Testis (tissue), 3 donors: ENCODE data around the gene ESR2. TPM values are rescaled to one million over a fixed set of nuclear protein-coding genes. Genes with fewer than 3 reads are reported as not detected.

Experiments used
- DNase-seq: peaks from one replicate; pipeline ENCODE4 v3.0.0-alpha.2; 2019
- H3K27ac ChIP-seq, 2 donors: fragments of 200-600 bp; sonication (generic); one replicate each; pipeline ENCODE4 v1.5.1; 2019
- H3K27me3 ChIP-seq: fragments of 200-600 bp; sonication (generic); one replicate; pipeline ENCODE4 v1.5.1; 2019
- H3K36me3 ChIP-seq: fragments of 200-600 bp; sonication (generic); one replicate; pipeline ENCODE4 v1.5.1; 2017; ENCODE audit warnings: low read depth; ENCODE audit errors: missing control alignments
- H3K4me1 ChIP-seq: fragments of 200-600 bp; sonication (generic); one replicate; pipeline ENCODE4 v1.5.1; 2019
- H3K4me3 ChIP-seq, 2 donors: fragments of 200-600 bp; sonication (generic); one replicate each; pipeline ENCODE4 v1.5.1; 2017 to 2019
- H3K9me3 ChIP-seq: fragments of 200-600 bp; sonication (generic); one replicate; pipeline ENCODE4 v1.5.1; 2017
- CTCF ChIP-seq, 3 experiments: fragments of 450-650 bp in 2 of 3; fragments of 200-600 bp in 1 of 3; sonication (generic) in 1 of 3; IDR thresholded peaks; one replicate each; pipeline ENCODE4 v1.5.1; 2016 to 2019; ENCODE audit warnings: antibody characterized with exemption in 3 of 3, mild to moderate bottlenecking in 2 of 3, moderate library complexity in 1 of 3
- POLR2A ChIP-seq: fragments of 450-650 bp; IDR thresholded peaks from one replicate; pipeline ENCODE4 v1.6.1; 2017; ENCODE audit warnings: antibody characterized with exemption, mild to moderate bottlenecking, moderate library complexity
- whole genome bisulfite sequencing, 2 donors: methylation state at CpG; one replicate each; pipeline ENCODE4 v1.1.5; 2018; 5-methylcytosine and 5-hydroxymethylcytosine counted together
- intact Hi-C: fragments of 100-400 bp; cut with DNase I; formaldehyde crosslinking; loops from one replicate; pipeline ENCODE4 v1.15.1; 2023; ENCODE audit warnings: low total_unique reads
- polyA plus RNA-seq: library from polyadenylated mRNA; stranded (reverse); fragments of 350-450 nt; fragmentation: Illumina TruSeq; extraction: RNeasy Lipid Tissue Mini Kit (QIAGEN cat#74804); gene quantifications from one replicate; pipeline ENCODE4 v1.2.3, GENCODE V29; 2014; ENCODE audit warnings: low read depth, low replicate concordance; ENCODE audit not compliant: insufficient read depth
- total RNA-seq, 2 donors: library from RNA; depleted of rRNA; stranded (reverse); fragments of >200 nt; gene quantifications; one replicate each; pipeline ENCODE4 v1.2.3, GENCODE V29; 2016

ESR2 gene
- total and polyA plus RNA-seq, 3 donors from 2014 or later = 17.2 to 33.3 (median 19.8) TPM

DNA sequence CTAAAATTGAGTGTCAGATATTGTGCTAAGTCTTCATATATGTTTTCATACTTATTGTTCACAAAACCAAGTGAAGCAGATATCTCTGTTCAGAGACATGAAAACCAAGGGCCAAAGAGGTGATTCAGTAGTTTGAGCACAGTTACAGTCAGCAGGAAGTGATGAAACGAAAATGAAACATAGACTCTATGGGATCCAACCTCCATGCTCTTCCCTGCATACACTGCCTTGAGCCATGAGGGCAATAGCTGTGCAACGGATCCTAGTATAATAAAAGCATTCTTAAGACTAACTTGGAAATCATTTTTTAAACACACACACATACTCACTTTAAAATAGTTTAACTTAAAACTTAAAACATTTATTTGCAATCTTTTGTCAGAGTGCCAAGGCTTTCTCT, 27.9 kb downstream of the ESR2 start:
- intact Hi-C loops = no loop called here
- H3K9me3 ChIP-seq = no peaks in the 10 kb centered on the region
- H3K27me3 ChIP-seq = no peaks in the 10 kb centered on the region
- no peaks in the 10 kb centered on the region for H3K4me1 ChIP-seq
- no peak for DNase-seq
- no peaks in the 10 kb centered on the region for H3K36me3 ChIP-seq
- no peak overlapping the region for H3K27ac ChIP-seq
- H3K4me3 ChIP-seq = no peak overlapping the region
- WGBS, 2 donors = 72 to 74% methylated on average over 2 of the region's 2 CpGs
- TF ChIP-seq POLR2A (no peak), CTCF (IDR thresholded peaks at IDR 0.05) (no peak)

- H3K27ac ChIP-seq = no peak overlapping the region
- TF ChIP-seq POLR2A (no peak), CTCF (IDR thresholded peaks at IDR 0.05) (no peak)
- intact Hi-C loops = no loop called here
- no peaks in the 10 kb centered on the region for H3K4me1 ChIP-seq
- H3K4me3 ChIP-seq = no peak overlapping the region
- H3K27me3 ChIP-seq = no peaks in the 10 kb centered on the region
- DNase-seq = no peak
- H3K9me3 ChIP-seq = no peaks in the 10 kb centered on the region
- WGBS, 2 donors = 100% methylated on average over 1 of the region's 1 CpG
- no peaks in the 10 kb centered on the region for H3K36me3 ChIP-seq
These were observed 28.9 kb downstream of the ESR2 start for GRCh38 chr14:64265222-64265621.

- Histone ChIP-seq H3K4me3 (no peak overlapping the region), H3K9me3 (no peaks in the 10 kb centered on the region), H3K36me3 (no peaks in the 10 kb centered on the region), H3K4me1 (peaks cover 3% of the 10 kb centered on the region), H3K27ac (no peak overlapping the region), H3K27me3 (no peaks in the 10 kb centered on the region)
- WGBS, 2 donors = 84 to 89% methylated on average over 21 of the region's 21 CpGs
- TF ChIP-seq CTCF (IDR thresholded peaks at IDR 0.05) = no peak
- no peak for TF ChIP-seq POLR2A
- DNase-seq = no peak
- intact Hi-C loops = no loop called here
These were observed 33.8 kb downstream of the ESR2 start for GRCh38 chr14:64260418-64260817.

GRCh38 chr14:64255756-64256155, 38.4 kb downstream of the ESR2 start:
- intact Hi-C loops = no loop called here
- Histone ChIP-seq H3K36me3 (no peaks in the 10 kb centered on the region), H3K4me3 (no peak overlapping the region), H3K4me1 (peaks cover 3% of the 10 kb centered on the region), H3K27me3 (no peaks in the 10 kb centered on the region), H3K27ac (no peak overlapping the region), H3K9me3 (no peaks in the 10 kb centered on the region)
- 86 to 97% methylated on average over 1 of the region's 1 CpG for WGBS, 2 donors
- DNase-seq = no peak
- no peak for TF ChIP-seq POLR2A
- TF ChIP-seq CTCF (IDR thresholded peaks at IDR 0.05) = no peak

DNA sequence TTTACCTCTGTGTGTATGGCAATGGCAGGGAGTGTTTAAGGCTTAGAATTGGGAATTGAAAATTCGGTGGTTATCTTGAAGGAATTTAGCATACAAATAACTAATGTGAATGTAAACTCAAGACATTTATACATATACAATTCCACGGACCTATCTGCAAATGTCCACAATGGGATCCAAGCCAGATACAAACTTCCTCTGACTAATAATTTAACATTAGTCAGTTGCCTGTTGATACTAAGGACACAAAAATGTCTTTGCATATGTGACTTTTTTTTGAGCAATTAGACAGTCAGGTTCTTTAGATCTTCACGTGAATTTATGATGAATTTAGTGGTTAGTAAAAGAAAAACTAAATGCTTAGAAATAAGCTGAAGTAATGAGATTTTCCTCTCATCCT, 40.5 kb downstream of the ESR2 start:
- no peak overlapping the region for H3K4me3 ChIP-seq
- H3K36me3 ChIP-seq = no peaks in the 10 kb centered on the region
- H3K4me1 ChIP-seq = peaks cover 6% of the 10 kb centered on the region
- TF ChIP-seq POLR2A (no peak), CTCF (IDR thresholded peaks at IDR 0.05) (no peak)
- H3K9me3 ChIP-seq = no peaks in the 10 kb centered on the region
- no peaks in the 10 kb centered on the region for H3K27me3 ChIP-seq
- H3K27ac ChIP-seq = no peak overlapping the region
- DNase-seq = no peak
- intact Hi-C loops = no loop called here
- WGBS, 2 donors = 80 to 85% methylated on average over 3 of the region's 3 CpGs
